Right renal cortex interstitium (tissue), 3 donors: ENCODE results near the gene TOR1A. TPM values are rescaled to one million over a fixed set of nuclear protein-coding genes. Genes with fewer than 3 reads are reported as not detected.
A peak's percentile ranks its signal among the peaks of the same experiment; 100 is the strongest.
"Not testable (repeated sequence)": the region's sequence is repeated elsewhere in the genome, so short reads cannot be mapped to it uniquely, and the experiment has no call there.

Experiments used
- DNase-seq, 3 donors: peaks; one replicate each; pipeline ENCODE4 v3.0.0-alpha.2; 2013; ENCODE audit warnings: low read depth in 3 of 3, low spot score in 2 of 3
- polyA plus RNA-seq, 3 donors: library from polyadenylated mRNA; unstranded; fragments of 120-200 nt; gene quantifications; one replicate each; pipeline ENCODE4 v1.2.1, GENCODE V29; 2013; ENCODE audit not compliant: insufficient read length in 3 of 3

Gene TOR1A
- polyA plus RNA-seq, 3 donors: 43.9 to 45.0 (median 44.1) TPM

- DNase-seq: no peak
These were observed 398 bp downstream of the TOR1A start for GRCh38 chr9:129823542-129823934.

GRCh38 chr9:129822898-129823541, 916 bp downstream of the TOR1A start:
- DNase-seq: no peak

- no peak for DNase-seq
These were observed 7.2 kb downstream of the TOR1A start for GRCh38 chr9:129816501-129817435.

- no peak for DNase-seq
These were observed 8.7 kb downstream of the TOR1A start for GRCh38 chr9:129815278-129815677.

- DNase-seq: no peak
These were observed 9.3 kb downstream of the TOR1A start for GRCh38 chr9:129814432-129815223.

- DNase-seq: no peak
These were observed 10.3 kb downstream of the TOR1A start for GRCh38 chr9:129813661-129814060.

GRCh38 chr9:129812385-129812784, 11.6 kb downstream of the TOR1A start:
- DNase-seq: no peak

- DNase-seq: no peak
These were observed 12.0 kb downstream of the TOR1A start for GRCh38 chr9:129811967-129812363.

GRCh38 chr9:129810788-129811187, 13.1 kb downstream of the TOR1A start:
- no peak for DNase-seq

GRCh38 chr9:129810116-129810515, 13.8 kb downstream of the TOR1A start:
- DNase-seq: no peak

GRCh38 chr9:129809346-129809745, 14.6 kb downstream of the TOR1A start:
- DNase-seq: no peak

- DNase-seq: no peak
These were observed 17.9 kb downstream of the TOR1A start for GRCh38 chr9:129806061-129806460.

GRCh38 chr9:129803676-129804060, 20.3 kb downstream of the TOR1A start:
- no peak for DNase-seq

- DNase-seq: peak; percentile 80 to 88 (median 88)
These were observed 20.9 kb downstream of the TOR1A start, which contains the start of gene TOR1B for GRCh38 chr9:129802833-129803675. TOR1B (plus strand) TSS chr9:129803184; CDS start chr9:129803213, 29 bp downstream.

GRCh38 chr9:129801504-129801903, 22.4 kb downstream of the TOR1A start:
- DNase-seq: no peak

GRCh38 chr9:129798973-129799372, 25.0 kb downstream of the TOR1A start:
- DNase-seq: no peak

- DNase-seq: not testable (repeated sequence)
These were observed 27.9 kb downstream of the TOR1A start for GRCh38 chr9:129796029-129796428.

- no peak for DNase-seq
These were observed 29.4 kb downstream of the TOR1A start for GRCh38 chr9:129794549-129794948.

- no peak for DNase-seq
These were observed 37.5 kb downstream of the TOR1A start for GRCh38 chr9:129786481-129786880.

- DNase-seq: no peak
These were observed 38.1 kb downstream of the TOR1A start for GRCh38 chr9:129785866-129786265.
